Testis (tissue), 3 donors: ENCODE results near the gene BMP7. TPM values are rescaled to one million over a fixed set of nuclear protein-coding genes. Genes with fewer than 3 reads are reported as not detected.

ENCODE experiments used
- DNase-seq: peaks from one replicate; pipeline ENCODE4 v3.0.0-alpha.2; 2019
- H3K27ac ChIP-seq, 2 donors: fragments of 200-600 bp; sonication (generic); one replicate each; pipeline ENCODE4 v1.5.1; 2019
- H3K27me3 ChIP-seq: fragments of 200-600 bp; sonication (generic); one replicate; pipeline ENCODE4 v1.5.1; 2019
- H3K36me3 ChIP-seq: fragments of 200-600 bp; sonication (generic); one replicate; pipeline ENCODE4 v1.5.1; 2017; ENCODE audit warnings: low read depth; ENCODE audit errors: missing control alignments
- H3K4me1 ChIP-seq: fragments of 200-600 bp; sonication (generic); one replicate; pipeline ENCODE4 v1.5.1; 2019
- H3K4me3 ChIP-seq, 2 donors: fragments of 200-600 bp; sonication (generic); one replicate each; pipeline ENCODE4 v1.5.1; 2017 to 2019
- H3K9me3 ChIP-seq: fragments of 200-600 bp; sonication (generic); one replicate; pipeline ENCODE4 v1.5.1; 2017
- POLR2A ChIP-seq: fragments of 450-650 bp; IDR thresholded peaks from one replicate; pipeline ENCODE4 v1.6.1; 2017; ENCODE audit warnings: antibody characterized with exemption, mild to moderate bottlenecking, moderate library complexity
- WGBS, 2 donors: methylation state at CpG; one replicate each; pipeline ENCODE4 v1.1.5; 2018; 5-methylcytosine and 5-hydroxymethylcytosine counted together
- intact Hi-C: fragments of 100-400 bp; cut with DNase I; formaldehyde crosslinking; loops from one replicate; pipeline ENCODE4 v1.15.1; 2023; ENCODE audit warnings: low total_unique reads
- polyA plus RNA-seq: library from polyadenylated mRNA; stranded (reverse); fragments of 350-450 nt; fragmentation: Illumina TruSeq; extraction: RNeasy Lipid Tissue Mini Kit (QIAGEN cat#74804); gene quantifications from one replicate; pipeline ENCODE4 v1.2.3, GENCODE V29; 2014; ENCODE audit warnings: low read depth, low replicate concordance; ENCODE audit not compliant: insufficient read depth
- total RNA-seq, 2 donors: library from RNA; depleted of rRNA; stranded (reverse); fragments of >200 nt; gene quantifications; one replicate each; pipeline ENCODE4 v1.2.3, GENCODE V29; 2016
- TF ChIP-seq, protein P1 (sequence below), 3 experiments: fragments of 450-650 bp in 2 of 3; fragments of 200-600 bp in 1 of 3; sonication (generic) in 1 of 3; IDR thresholded peaks; one replicate each; pipeline ENCODE4 v1.5.1; 2016 to 2019; ENCODE audit warnings: antibody characterized with exemption in 3 of 3, mild to moderate bottlenecking in 2 of 3, moderate library complexity in 1 of 3

BMP7 gene
- total and polyA plus RNA-seq, 3 donors from 2014 or later, result 2.4 to 7.1 (median 3.3) TPM

DNA sequence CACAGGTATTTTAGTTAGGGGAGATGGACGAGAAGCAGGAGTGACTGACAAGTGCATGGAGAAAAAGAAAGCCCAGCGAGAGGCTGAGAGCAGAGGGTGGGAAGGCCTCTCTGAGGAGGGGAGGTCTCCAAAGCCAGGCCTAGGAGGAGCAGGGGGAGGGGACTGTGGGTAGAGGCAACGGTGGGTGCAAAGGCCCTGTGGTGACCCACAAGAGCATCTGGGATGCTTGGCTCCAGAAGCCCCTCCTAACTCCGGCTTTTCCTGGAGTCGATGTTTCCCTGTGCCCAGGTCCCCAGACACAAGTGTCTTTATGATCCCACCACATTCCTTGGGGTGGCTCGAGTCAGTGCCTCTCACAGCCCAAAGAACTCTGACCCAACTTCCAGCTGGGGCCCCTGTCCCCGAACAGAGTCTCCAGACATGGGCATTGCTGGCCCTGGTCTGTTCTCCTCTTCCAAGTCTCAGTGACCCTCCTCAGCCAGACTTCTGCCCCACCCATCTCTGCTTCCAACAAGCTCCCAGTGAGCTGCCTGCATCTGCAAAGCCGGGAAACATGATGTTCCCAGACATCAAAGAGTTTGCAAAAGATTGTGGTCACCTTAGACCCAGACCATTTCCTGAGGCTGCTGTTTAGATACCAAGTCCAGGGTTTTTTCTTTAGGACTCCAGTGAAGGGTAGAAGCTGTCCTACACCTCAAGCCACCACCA lies 11.1 kb upstream of the BMP7 start:
- TF ChIP-seq POLR2A, result no peak
- no peaks in the 10 kb centered on the region for H3K9me3 ChIP-seq
- no peak for DNase-seq
- no peak overlapping the region for H3K27ac ChIP-seq
- H3K36me3 ChIP-seq, result no peaks in the 10 kb centered on the region
- 80 to 81% methylated on average over 8 of the region's 8 CpGs for WGBS, 2 donors
- intact Hi-C loops, result no loop called here
- no peaks in the 10 kb centered on the region for H3K27me3 ChIP-seq
- H3K4me3 ChIP-seq, result no peak overlapping the region
- H3K4me1 ChIP-seq, result no peaks in the 10 kb centered on the region

DNA sequence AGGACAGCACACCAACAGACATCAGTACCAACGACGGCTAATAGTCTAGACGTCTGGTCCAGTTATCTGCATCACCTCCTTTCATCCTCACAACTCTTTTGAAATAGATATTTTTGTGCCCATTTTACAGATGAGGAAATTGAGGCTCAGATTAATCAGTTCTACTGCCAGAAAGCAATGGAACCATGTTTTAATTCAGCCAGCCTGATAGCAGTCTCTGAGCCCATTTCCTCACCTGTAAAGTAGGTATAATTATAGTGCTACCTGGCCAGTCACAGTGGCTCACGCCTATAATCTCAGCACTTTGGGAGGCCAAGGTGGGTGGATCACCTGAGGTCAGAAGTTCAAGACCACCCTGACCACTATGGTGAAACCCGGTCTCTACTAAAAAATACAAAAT lies 9.8 kb upstream of the BMP7 start:
- no peak for DNase-seq
- no peaks in the 10 kb centered on the region for H3K9me3 ChIP-seq
- no peaks in the 10 kb centered on the region for H3K4me1 ChIP-seq
- no peak overlapping the region for H3K4me3 ChIP-seq
- no peaks in the 10 kb centered on the region for H3K27me3 ChIP-seq
- no peak overlapping the region for H3K27ac ChIP-seq
- 78 to 82% methylated on average over 5 of the region's 5 CpGs for WGBS, 2 donors
- no peak for TF ChIP-seq POLR2A
- TF ChIP-seq, protein P1, sequence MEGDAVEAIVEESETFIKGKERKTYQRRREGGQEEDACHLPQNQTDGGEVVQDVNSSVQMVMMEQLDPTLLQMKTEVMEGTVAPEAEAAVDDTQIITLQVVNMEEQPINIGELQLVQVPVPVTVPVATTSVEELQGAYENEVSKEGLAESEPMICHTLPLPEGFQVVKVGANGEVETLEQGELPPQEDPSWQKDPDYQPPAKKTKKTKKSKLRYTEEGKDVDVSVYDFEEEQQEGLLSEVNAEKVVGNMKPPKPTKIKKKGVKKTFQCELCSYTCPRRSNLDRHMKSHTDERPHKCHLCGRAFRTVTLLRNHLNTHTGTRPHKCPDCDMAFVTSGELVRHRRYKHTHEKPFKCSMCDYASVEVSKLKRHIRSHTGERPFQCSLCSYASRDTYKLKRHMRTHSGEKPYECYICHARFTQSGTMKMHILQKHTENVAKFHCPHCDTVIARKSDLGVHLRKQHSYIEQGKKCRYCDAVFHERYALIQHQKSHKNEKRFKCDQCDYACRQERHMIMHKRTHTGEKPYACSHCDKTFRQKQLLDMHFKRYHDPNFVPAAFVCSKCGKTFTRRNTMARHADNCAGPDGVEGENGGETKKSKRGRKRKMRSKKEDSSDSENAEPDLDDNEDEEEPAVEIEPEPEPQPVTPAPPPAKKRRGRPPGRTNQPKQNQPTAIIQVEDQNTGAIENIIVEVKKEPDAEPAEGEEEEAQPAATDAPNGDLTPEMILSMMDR (IDR thresholded peaks at IDR 0.05), result no peak
- intact Hi-C loops, result no loop called here
- no peaks in the 10 kb centered on the region for H3K36me3 ChIP-seq

DNA sequence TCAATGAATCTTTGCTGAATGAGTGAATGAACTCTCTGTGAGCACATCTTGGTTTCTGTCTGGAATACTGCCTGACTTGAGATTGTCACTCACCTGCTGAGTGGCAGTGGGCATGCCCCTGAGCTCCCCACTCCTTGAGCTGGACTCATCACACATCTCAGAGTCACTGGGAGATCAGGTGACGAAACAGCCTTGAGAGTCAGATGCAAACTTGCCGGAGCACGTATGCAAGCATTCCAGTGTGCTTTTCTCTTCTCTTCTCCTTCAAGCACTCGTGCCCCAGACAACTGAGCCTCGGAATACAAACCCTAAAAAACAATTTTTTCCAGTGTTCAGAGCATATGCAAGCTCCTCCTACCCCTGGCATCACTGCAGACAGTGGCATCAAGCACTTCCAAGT lies 9.4 kb upstream of the BMP7 start:
- TF ChIP-seq, protein P1 (IDR thresholded peaks at IDR 0.05), result no peak
- no peak for TF ChIP-seq POLR2A
- Histone ChIP-seq H3K36me3 (no peaks in the 10 kb centered on the region), H3K4me1 (no peaks in the 10 kb centered on the region), H3K27me3 (no peaks in the 10 kb centered on the region), H3K27ac (no peak overlapping the region), H3K9me3 (no peaks in the 10 kb centered on the region), H3K4me3 (no peak overlapping the region)
- intact Hi-C loops, result no loop called here
- 53 to 71% methylated on average over 5 of the region's 5 CpGs for WGBS, 2 donors
- no peak for DNase-seq

DNA sequence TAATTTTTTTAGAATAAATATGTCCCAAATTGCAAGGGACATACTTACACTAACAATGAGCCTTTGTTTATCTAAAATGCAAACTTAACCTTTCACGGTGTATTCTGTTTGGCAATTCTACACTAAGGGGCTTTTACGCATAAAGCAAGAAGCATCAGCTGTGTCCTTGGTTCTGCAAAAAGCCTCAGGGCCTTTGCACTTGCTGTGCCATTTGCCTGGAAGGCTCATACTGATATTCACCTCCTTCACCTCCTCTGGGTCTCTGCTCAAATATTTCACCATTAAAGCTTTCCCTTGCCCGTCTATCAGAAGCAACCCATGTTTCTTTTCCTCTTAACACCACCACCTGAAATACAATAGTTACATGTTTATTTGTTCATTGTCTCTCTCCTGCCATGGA lies 8.9 kb upstream of the BMP7 start:
- no peaks in the 10 kb centered on the region for H3K36me3 ChIP-seq
- intact Hi-C loops, result no loop called here
- DNase-seq, result no peak
- WGBS, 2 donors, result 89% methylated on average over 3 of the region's 3 CpGs
- no peaks in the 10 kb centered on the region for H3K27me3 ChIP-seq
- H3K4me3 ChIP-seq, result no peak overlapping the region
- no peaks in the 10 kb centered on the region for H3K9me3 ChIP-seq
- no peaks in the 10 kb centered on the region for H3K4me1 ChIP-seq
- TF ChIP-seq, protein P1 (IDR thresholded peaks at IDR 0.05), result no peak
- no peak for TF ChIP-seq POLR2A
- H3K27ac ChIP-seq, result no peak overlapping the region

DNA sequence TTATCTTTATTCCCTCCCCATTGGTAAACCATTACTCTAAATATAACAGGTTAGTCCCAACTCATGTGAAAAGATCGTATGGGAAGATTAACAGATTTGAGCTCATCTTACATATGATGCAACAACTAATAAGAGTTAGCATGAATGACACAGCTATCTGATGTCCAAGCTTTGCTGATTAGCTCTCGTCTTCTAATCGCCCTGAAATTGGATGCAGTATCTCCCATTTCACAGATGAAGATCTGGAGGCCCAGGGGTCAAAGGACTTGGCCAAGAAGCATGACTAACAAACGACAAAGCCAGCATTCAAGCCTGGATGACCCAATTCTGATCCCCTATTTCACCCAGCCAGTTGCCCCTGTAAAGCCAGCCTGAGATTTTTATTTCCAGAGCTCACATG lies 8.4 kb upstream of the BMP7 start:
- no peak overlapping the region for H3K27ac ChIP-seq
- no peaks in the 10 kb centered on the region for H3K4me1 ChIP-seq
- H3K4me3 ChIP-seq, result no peak overlapping the region
- no peaks in the 10 kb centered on the region for H3K36me3 ChIP-seq
- H3K27me3 ChIP-seq, result no peaks in the 10 kb centered on the region
- TF ChIP-seq POLR2A, result no peak
- no peaks in the 10 kb centered on the region for H3K9me3 ChIP-seq
- 83 to 84% methylated on average over 4 of the region's 4 CpGs for WGBS, 2 donors
- DNase-seq, result no peak
- intact Hi-C loops, result no loop called here

DNA sequence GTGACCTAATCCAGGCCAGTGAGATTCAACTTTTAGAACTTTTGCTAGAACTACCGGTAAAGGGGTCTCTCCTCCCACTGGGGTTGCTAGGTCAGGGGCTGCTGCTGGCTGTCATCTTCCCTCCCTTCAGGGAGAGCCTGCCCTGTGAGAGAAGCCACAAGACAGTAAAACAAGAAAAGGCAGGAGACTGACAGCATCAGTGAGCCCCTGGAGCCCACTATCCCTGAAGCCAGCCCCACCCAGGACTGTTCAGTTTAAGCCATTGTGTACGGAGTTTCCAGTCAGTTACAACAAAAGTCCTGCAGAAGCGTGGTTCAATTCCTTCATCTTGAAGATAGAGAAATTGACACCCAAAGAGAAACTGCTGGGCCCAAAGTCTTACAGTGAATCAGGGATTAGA lies 7.9 kb upstream of the BMP7 start:
- intact Hi-C loops, result no loop called here
- Histone ChIP-seq H3K27me3 (no peaks in the 10 kb centered on the region), H3K36me3 (no peaks in the 10 kb centered on the region), H3K27ac (no peak overlapping the region), H3K4me1 (no peaks in the 10 kb centered on the region), H3K9me3 (no peaks in the 10 kb centered on the region), H3K4me3 (no peak overlapping the region)
- 83 to 91% methylated on average over 2 to 3 of the region's 3 CpGs for WGBS, 2 donors
- DNase-seq, result no peak
- TF ChIP-seq, protein P1 (IDR thresholded peaks at IDR 0.05), result no peak
- no peak for TF ChIP-seq POLR2A
